ENCODE results near the gene TMEM51. TPM values are rescaled to one million over a fixed set of nuclear protein-coding genes. Genes with fewer than 3 reads are reported as not detected.

The TMEM51 gene
- polyA plus RNA-seq, 1 donor (not counting 4 experiments of a cell fraction or from before 2014, with no cell fraction given), result 12.9 TPM

DNA sequence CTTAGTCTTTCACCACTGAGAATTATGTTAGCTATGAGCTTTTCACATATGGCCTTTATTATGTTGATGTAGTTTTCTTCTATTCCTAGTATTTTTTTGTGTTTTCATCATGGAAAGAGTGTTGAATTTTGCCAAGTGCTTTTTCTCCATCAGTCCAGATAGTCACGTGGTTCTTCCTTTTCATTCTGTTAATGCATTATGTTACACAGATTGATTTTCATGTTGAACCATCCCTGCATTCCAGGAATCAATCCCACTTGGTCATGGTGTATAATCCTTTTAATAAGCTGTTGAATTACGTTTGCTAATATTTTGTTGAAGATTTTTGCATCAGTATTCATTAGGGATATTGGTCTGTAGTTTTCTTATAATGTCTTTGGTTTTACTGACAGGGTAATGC is 111.2 kb downstream of the TMEM51 start:
- no peak for FAIRE-seq
- no peaks in the 10 kb centered on the region for H3K36me3 ChIP-seq (ENCODE audit: control insufficient read depth in 2 of 2, extremely low read depth in 1 of 2, insufficient read depth in 2 of 2, low read length in 2 of 2)
- dilution Hi-C loops (cut with MboI; ENCODE audit: extremely low pct_ligation_motif_present, low sequenced_read_pairs), result no loop called here

More for the DNA sequence above, 111.2 kb downstream of the TMEM51 start:
- DNase-seq (ENCODE audit: low read depth, low spot score), result no peak
- H2AFZ ChIP-seq (ENCODE audit: control insufficient read depth, low read length), result no peak overlapping the region
- H3K79me2 ChIP-seq (ENCODE audit: control insufficient read depth, insufficient read depth, low read length), result no peaks in the 10 kb centered on the region
- no peak overlapping the region for H3K4me3 ChIP-seq (ENCODE audit: control insufficient read depth in 2 of 3, extremely low read depth in 1 of 3, insufficient read depth in 2 of 3, low read depth in 1 of 3, low read length in 3 of 3)
- no peak for TF ChIP-seq EZH2 (IDR thresholded peaks at IDR 0.05; ENCODE audit: low read length)
- no peak for TF ChIP-seq CTCF (optimal IDR thresholded peaks at IDR 0.05 in 1 of 3, IDR thresholded peaks at IDR 0.05 in 1 of 3, conservative IDR thresholded peaks at IDR 0.05 in 1 of 3; ENCODE audit: extremely low read depth in 1 of 3, insufficient read depth in 2 of 3, low read length in 3 of 3)
- H3K9ac ChIP-seq (ENCODE audit: control insufficient read depth, extremely low read depth, insufficient read depth, low read length), result no peak overlapping the region
- H3K27ac ChIP-seq (ENCODE audit: control insufficient read depth, insufficient read depth, low read length), result no peak overlapping the region
- no peak overlapping the region for H3K4me2 ChIP-seq (ENCODE audit: control insufficient read depth, extremely low read depth, insufficient read depth, low read depth, low read length)
- no peaks in the 10 kb centered on the region for H4K20me1 ChIP-seq (ENCODE audit: control insufficient read depth, extremely low read depth, insufficient read depth, low read length)
- no peaks in the 10 kb centered on the region for H3K27me3 ChIP-seq (ENCODE audit: control insufficient read depth, extremely low read depth, insufficient read depth, low read length)
- H3K4me1 ChIP-seq (ENCODE audit: control insufficient read depth, extremely low read depth, insufficient read depth, low read length), result peaks cover 6% of the 10 kb centered on the region
- H3K9me3 ChIP-seq (ENCODE audit: control insufficient read depth, low read depth, low read length), result no peaks in the 10 kb centered on the region
- no peaks in the 10 kb centered on the region for H3K9me1 ChIP-seq (ENCODE audit: control insufficient read depth, extremely low read depth, insufficient read depth, low read length)

Other genes with a start within 250 kb of the TMEM51 start
- gene FHAD1, start 93.5 kb downstream of the TMEM51 start, polyA plus RNA-seq, result 0.09 to 0.18 TPM (median 0.12 TPM) in 3 replicates

Data from keratinocyte (primary cell).